ENCODE results near the gene LYRM4. TPM values are rescaled to one million over a fixed set of nuclear protein-coding genes. Genes with fewer than 3 reads are reported as not detected.
"Not testable (repeated sequence)": the region's sequence is repeated elsewhere in the genome, so short reads cannot be mapped to it uniquely, and the experiment has no call there.

The LYRM4 gene
- total RNA-seq, 1 donor from 2014 or later, result 39.0 TPM

DNA sequence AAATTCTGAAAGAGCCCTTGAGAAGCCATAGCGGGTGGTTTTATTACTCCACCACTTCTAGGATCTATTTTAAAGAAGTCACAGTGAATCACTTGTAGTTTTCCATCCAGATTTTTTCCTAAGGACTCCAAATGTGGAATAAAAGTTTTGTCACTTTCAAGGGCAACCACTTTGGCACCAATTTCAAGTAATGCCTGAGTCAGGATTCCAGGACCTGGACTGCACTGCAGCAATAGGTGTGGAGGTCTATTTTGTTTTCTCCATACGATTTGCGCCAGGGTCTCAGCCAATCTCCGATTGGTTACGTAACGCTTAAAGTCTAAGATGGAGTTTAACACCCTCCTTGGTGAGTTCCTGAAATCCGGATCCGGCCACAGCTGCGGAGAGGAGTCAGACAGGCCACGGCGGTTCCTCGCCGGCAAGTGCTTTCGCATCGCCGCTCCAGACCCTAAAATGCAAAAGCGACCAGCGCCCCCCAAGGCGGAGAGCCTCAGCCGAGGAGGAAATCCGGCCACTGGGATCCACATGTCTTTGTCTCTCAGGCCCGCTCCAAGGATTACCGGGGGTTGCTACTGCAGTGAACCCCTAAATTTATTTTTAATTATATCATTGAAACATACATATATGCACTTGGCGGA is 194.2 kb downstream of the LYRM4 start:
- no peak for DNase-seq (ENCODE audit: low spot score)
- H3K4me1 Mint-ChIP-seq (ENCODE audit: unreplicated experiment), result no peaks in the 10 kb centered on the region
- no peaks in the 10 kb centered on the region for H3K36me3 Mint-ChIP-seq (ENCODE audit: low read depth, unreplicated experiment)
- H3K27ac Mint-ChIP-seq (ENCODE audit: unreplicated experiment), result no peak overlapping the region
- H3K27me3 Mint-ChIP-seq (ENCODE audit: unreplicated experiment), result peaks cover 5% of the 10 kb centered on the region
- H3K9me3 Mint-ChIP-seq (ENCODE audit: unreplicated experiment), result no peaks in the 10 kb centered on the region
- no peak for TF ChIP-seq CTCF (IDR thresholded peaks at IDR 0.05; ENCODE audit: unreplicated experiment)
- H3K4me3 Mint-ChIP-seq (ENCODE audit: unreplicated experiment), result no peak overlapping the region

- DNase-seq (ENCODE audit: low spot score), result no peak
- Mint-ChIP-seq H3K4me1 (ENCODE audit: unreplicated experiment) (no peaks in the 10 kb centered on the region), H3K4me3 (ENCODE audit: unreplicated experiment) (no peak overlapping the region), H3K9me3 (ENCODE audit: unreplicated experiment) (no peaks in the 10 kb centered on the region), H3K27ac (ENCODE audit: unreplicated experiment) (no peak overlapping the region), H3K27me3 (ENCODE audit: unreplicated experiment) (peaks cover 4% of the 10 kb centered on the region), H3K36me3 (ENCODE audit: low read depth, unreplicated experiment) (no peaks in the 10 kb centered on the region)
- no peak for TF ChIP-seq CTCF (IDR thresholded peaks at IDR 0.05; ENCODE audit: unreplicated experiment)
Observed at GRCh38 chr6:5063617-5064016, 197.1 kb downstream of the LYRM4 start.

DNA sequence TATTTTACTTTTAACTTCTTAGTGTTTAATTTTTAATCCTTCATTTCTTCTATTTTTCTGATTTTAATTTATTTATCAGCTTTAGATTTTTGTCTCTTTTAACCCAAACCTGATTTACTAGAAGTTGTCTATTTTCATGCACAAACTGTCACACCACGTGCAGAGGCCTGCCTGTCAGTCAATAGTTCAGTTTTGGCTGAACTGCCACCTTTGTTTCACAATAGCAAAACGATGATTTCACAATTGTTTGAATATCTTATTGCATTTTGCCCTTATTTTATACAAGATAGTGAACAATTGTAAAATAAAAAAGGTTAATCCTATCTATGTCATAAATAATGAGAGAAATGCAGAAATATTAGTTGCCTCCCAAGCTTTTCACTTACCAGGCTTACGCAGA is 199.6 kb downstream of the LYRM4 start:
- no peak overlapping the region for H3K27ac Mint-ChIP-seq (ENCODE audit: unreplicated experiment)
- TF ChIP-seq CTCF (IDR thresholded peaks at IDR 0.05; ENCODE audit: unreplicated experiment), result no peak
- no peaks in the 10 kb centered on the region for H3K4me1 Mint-ChIP-seq (ENCODE audit: unreplicated experiment)
- H3K9me3 Mint-ChIP-seq (ENCODE audit: unreplicated experiment), result no peaks in the 10 kb centered on the region
- H3K36me3 Mint-ChIP-seq (ENCODE audit: low read depth, unreplicated experiment), result no peaks in the 10 kb centered on the region
- no peak for DNase-seq (ENCODE audit: low spot score)
- H3K27me3 Mint-ChIP-seq (ENCODE audit: unreplicated experiment), result peaks cover 5% of the 10 kb centered on the region
- no peak overlapping the region for H3K4me3 Mint-ChIP-seq (ENCODE audit: unreplicated experiment)

DNA sequence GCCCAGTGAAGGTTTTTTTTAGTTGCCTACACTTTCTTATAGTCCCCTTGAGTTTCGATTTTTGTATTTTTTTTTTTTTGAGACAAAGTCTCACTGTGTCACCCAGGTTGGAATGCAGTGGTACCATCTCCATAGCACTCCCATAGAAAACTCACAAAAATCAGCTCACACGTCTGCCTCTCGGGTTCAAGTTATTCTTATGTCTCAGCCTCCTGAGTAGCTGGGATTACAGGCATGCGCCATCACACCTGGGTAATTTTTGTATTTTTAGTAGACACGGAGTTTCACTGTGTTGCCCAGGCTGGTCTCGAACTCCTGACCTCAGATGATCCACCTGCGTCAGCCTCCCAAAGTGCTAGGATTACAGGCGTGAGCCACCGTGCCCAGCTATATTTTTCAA is 200.3 kb downstream of the LYRM4 start:
- not testable (repeated sequence) for H3K27ac Mint-ChIP-seq (ENCODE audit: unreplicated experiment); H3K36me3 Mint-ChIP-seq (ENCODE audit: low read depth, unreplicated experiment); H3K27me3 Mint-ChIP-seq (ENCODE audit: unreplicated experiment); H3K4me3 Mint-ChIP-seq (ENCODE audit: unreplicated experiment); H3K4me1 Mint-ChIP-seq (ENCODE audit: unreplicated experiment); H3K9me3 Mint-ChIP-seq (ENCODE audit: unreplicated experiment); DNase-seq (ENCODE audit: low spot score)

- no peak for DNase-seq (ENCODE audit: low spot score)
- Mint-ChIP-seq H3K4me1 (ENCODE audit: unreplicated experiment) (peaks cover 8% of the 10 kb centered on the region), H3K27ac (ENCODE audit: unreplicated experiment) (no peak overlapping the region), H3K27me3 (ENCODE audit: unreplicated experiment) (peaks cover 7% of the 10 kb centered on the region), H3K9me3 (ENCODE audit: unreplicated experiment) (no peaks in the 10 kb centered on the region), H3K4me3 (ENCODE audit: unreplicated experiment) (no peak overlapping the region), H3K36me3 (ENCODE audit: low read depth, unreplicated experiment) (no peaks in the 10 kb centered on the region)
- TF ChIP-seq CTCF (IDR thresholded peaks at IDR 0.05; ENCODE audit: unreplicated experiment), result no peak
Observed at GRCh38 chr6:5059036-5059896, 201.5 kb downstream of the LYRM4 start.

Small RNA genes within 50 kb of the gene (microRNA-seq; reads per million reads assigned to microRNA genes)
- 7.0 reads per million, percentile 54 among the genes with 10 or more reads in this experiment for gene MIR3691 (ENCODE audit: unreplicated experiment)

Other genes with a start within 250 kb of the LYRM4 start
- 0.05 TPM for gene PPP1R3G, start 175.6 kb downstream of the LYRM4 start, total RNA-seq (ENCODE audit: unreplicated experiment)
- 17.8 TPM for gene FARS2, start 563 bp upstream of the LYRM4 start, total RNA-seq (ENCODE audit: unreplicated experiment)